Measurements from ENCODE around the gene MLPH.
A peak's percentile ranks its signal among the peaks of the same experiment; 100 is the strongest.
"Not testable (repeated sequence)": the region's sequence is repeated elsewhere in the genome, so short reads cannot be mapped to it uniquely, and the experiment has no call there.

The MLPH gene

DNA sequence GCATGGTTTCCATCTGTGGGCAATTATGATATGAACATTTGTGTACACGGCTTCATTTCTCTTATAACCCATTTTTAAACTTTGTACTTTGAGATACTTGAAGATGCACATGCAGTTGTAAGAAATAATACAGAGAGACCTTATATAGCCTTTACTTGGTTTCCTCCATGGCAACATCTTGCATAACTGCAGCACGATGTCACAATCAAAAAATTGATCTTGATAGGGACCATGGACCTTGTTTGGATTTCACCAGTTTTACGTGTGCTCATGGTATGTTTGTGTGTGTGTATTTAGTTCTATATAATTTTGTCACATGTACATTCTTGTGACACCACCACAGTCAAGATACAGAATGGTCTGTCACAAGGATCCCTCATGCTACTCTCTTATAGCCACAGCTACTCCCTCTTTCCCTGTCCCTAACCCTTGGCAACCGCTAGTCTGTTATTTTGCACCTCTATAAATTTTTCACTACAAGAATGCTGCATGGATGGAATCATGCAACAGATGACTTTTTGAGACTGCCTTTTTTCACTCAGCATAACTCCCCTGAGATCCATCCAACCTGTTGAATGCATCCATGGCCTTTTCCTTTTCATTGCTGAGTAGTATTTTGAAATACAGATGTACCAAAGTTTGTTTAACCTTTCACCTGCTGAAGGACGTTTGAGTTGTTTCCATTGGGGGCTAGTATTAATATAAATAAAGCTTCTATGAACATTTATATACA lies 19.4 kb upstream of the MLPH start:
- H3K4me1 ChIP-seq (ENCODE audit: insufficient read depth, low read length), result peaks cover 4% of the 10 kb centered on the region; the same call in 1 of the 2 replicates
- no peak overlapping the region for H3K9ac ChIP-seq (ENCODE audit: low read depth, low read length)
- no peaks in the 10 kb centered on the region for H3K9me3 ChIP-seq (ENCODE audit: control insufficient read depth, insufficient read depth, low read length)
- H3K36me3 ChIP-seq (ENCODE audit: insufficient read depth, low read length), result no peaks in the 10 kb centered on the region

DNA sequence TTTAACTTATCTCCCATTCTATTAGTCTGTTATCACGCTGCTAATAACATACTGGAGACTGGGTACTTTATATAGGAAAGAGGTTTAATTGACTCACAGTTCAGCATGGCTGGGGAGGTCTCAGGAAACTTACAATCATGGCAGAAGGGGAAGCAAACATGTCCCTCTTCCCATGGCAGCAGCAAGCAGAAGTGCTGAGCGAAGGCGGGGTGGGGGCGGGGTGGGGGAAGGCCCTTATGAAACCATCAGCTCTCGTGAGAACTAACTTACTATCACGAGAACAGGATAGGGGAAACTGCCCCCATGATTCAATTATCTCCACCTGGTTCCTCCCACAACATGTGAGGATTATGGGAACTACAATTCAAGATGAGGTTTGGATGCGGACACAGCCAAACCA lies 17.6 kb upstream of the MLPH start:
- not testable (repeated sequence) for H3K36me3 ChIP-seq (ENCODE audit: insufficient read depth, low read length); H3K4me1 ChIP-seq (ENCODE audit: insufficient read depth, low read length)

DNA sequence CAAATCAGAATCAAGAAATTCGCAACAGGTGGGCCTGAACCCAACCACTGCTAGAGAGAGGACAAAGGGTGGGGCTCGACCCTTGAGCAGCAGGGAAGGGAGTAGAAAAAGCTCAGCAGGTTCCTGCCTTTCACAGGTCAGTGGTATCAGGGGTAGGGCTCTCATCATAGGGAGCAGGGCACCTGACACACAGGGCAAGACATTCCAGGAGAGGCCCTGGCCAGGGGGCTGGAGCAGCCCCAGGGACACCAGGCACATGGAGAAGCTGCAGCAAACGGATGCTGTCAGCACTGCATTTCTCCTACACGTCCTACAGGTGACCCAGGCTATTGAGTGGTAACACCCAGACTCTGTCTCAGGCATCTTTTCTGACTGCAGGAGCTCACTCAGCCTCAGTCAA lies 17.2 kb upstream of the MLPH start:
- H3K9ac ChIP-seq (ENCODE audit: low read depth, low read length), result no peak overlapping the region
- H3K9me3 ChIP-seq (ENCODE audit: control insufficient read depth, insufficient read depth, low read length), result no peaks in the 10 kb centered on the region
- no peaks in the 10 kb centered on the region for H3K36me3 ChIP-seq (ENCODE audit: insufficient read depth, low read length)
- H3K4me1 ChIP-seq (ENCODE audit: insufficient read depth, low read length), result peaks cover 4% of the 10 kb centered on the region; the same call in 1 of the 2 replicates

More for the DNA sequence above, 17.6 kb upstream of the MLPH start:
- not testable (repeated sequence) for H3K9me3 ChIP-seq (ENCODE audit: control insufficient read depth, insufficient read depth, low read length); H3K9ac ChIP-seq (ENCODE audit: low read depth, low read length)

DNA sequence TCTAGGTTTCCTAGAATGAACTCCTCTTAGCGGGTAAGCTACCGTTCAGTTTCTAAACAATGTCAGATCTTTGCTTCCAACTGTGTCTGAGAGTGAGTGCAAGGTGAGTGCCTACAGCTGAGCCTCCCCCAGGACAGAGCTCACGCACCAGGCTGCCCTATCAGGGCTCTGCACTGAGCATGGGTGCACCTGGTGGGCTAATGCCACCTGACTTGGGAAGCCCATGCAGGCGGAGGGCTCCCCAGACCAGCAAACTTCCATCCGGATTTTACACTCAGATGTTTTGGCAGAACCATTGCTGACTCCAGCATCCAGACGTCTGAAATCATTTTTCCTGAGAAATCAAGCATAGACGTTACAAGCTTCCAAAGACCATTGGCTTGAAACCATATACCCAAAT lies 16.1 kb upstream of the MLPH start:
- Histone ChIP-seq H3K9ac (ENCODE audit: low read depth, low read length) (no peak overlapping the region), H3K9me3 (ENCODE audit: control insufficient read depth, insufficient read depth, low read length) (no peaks in the 10 kb centered on the region), H3K36me3 (ENCODE audit: insufficient read depth, low read length) (no peaks in the 10 kb centered on the region), H3K4me1 (ENCODE audit: insufficient read depth, low read length) (peaks cover 4% of the 10 kb centered on the region; the same call in 1 of the 2 replicates)

DNA sequence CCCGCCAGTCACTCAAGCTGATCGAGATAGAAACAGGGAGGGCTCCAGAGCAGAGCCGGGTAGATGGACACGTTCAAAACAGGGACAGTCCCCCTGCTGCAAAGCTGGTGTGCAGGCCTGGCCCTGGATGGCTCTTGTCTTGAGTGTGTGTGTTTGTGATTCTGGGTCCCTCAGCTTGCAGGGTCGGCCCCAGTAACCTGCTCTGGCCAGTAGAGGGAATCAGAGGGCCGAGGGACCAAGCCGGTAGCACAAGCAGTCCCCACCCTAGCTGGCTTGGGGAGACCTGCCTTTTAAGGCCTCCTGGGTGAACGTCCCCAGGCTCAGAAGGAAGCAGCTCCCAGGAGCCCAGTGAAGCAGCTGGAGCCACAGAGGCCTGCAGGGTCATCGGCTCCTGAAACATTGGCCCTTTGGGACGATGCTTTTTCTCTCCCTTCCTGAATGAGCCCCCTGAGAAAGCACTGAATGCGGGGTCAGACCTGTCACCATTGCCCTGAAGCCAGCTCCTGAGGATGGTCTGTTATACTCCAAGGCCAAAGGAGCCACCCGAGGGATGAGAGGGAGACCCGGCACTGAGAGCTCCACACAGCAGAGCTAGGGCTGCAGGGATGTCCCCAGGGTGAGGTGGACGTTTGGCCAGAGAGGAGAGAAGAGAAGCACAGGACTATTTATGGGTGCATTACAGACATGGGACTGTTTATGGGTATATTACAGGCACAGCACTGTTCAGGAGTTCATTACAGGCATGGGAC lies 15.4 kb upstream of the MLPH start:
- H3K4me1 ChIP-seq (ENCODE audit: insufficient read depth, low read length), result peaks cover 4% of the 10 kb centered on the region; the same call in 1 of the 2 replicates
- H3K9me3 ChIP-seq (ENCODE audit: control insufficient read depth, insufficient read depth, low read length), result no peaks in the 10 kb centered on the region
- H3K9ac ChIP-seq (ENCODE audit: low read depth, low read length), result no peak overlapping the region
- H3K36me3 ChIP-seq (ENCODE audit: insufficient read depth, low read length), result no peaks in the 10 kb centered on the region

DNA sequence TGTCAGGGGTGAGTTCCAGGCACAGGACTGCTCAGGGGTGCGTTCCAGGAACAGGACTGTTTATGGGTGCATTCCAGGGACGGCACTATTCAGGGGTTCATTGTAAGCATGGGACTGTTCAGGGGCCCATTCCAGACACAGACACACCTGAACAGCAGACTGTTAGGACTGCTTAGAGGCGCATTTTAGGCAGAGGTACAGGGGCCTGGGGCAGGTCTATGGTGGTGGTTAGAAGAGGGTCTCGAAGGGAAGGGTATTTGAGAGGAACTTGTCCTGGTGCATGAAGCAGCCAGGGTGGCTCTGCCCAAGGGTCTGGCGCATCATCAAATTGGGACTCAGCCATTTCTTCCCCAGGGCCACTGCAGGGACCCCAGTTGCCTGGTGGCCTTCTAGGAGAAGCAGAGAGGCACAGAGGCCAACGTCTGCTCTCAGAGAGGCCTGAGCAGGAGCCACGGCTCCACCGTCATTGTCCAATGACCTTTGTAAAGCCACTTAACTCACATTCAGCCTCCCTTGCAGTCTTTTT lies 14.8 kb upstream of the MLPH start:
- Histone ChIP-seq H3K36me3 (ENCODE audit: insufficient read depth, low read length) (no peaks in the 10 kb centered on the region), H3K9ac (ENCODE audit: low read depth, low read length) (no peak overlapping the region), H3K9me3 (ENCODE audit: control insufficient read depth, insufficient read depth, low read length) (no peaks in the 10 kb centered on the region), H3K4me1 (ENCODE audit: insufficient read depth, low read length) (peaks cover 4% of the 10 kb centered on the region; the same call in 1 of the 2 replicates)

DNA sequence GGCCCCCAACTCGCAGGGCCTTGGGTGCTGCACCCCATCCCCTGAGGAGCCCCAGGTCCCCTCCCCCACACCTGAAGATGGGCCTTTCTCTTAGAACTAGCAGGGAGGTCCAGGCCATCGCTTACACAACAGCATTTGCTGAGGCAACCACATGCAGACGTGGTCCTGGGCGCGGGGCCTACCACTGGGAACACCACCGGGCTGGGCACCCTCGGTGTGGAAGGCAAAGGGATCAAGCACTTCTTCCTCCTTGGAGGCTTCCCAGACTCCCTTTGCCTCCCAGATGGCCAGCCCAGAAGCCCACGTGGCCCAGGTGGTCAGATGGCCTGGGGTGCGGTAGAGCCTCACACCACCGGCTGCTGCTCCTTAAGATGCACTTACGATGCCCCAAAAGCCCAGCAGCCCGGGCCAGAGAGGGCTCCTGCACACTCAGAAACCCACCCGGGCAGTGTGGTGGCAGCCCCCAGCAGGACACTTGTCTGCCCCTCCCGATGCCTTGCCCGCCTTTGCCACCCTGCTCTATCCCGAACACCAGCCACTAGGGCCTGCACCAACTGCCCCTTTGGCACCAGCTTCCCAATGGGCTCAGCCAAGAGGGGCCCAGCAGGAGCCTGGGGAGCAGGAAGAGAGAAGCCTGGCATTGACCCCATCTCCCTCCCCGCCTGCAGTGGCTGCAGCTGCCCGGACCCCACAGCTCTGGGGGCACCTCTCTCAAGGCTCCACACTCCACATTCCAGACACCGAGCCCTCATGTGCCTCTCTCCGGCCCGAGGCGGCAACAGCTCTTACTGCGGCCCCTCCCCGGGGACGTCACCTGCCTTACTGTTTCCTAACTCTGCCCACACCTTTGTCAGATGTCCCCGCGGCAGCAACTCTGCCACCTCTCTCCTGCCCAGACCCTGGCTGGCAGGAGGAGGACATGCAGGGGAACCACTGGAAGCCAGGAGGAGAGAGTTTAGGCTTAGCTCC lies 13.9 kb upstream of the MLPH start:
- Histone ChIP-seq H3K4me1 (ENCODE audit: insufficient read depth, low read length) (peaks cover 4% of the 10 kb centered on the region; the same call in 1 of the 2 replicates), H3K36me3 (ENCODE audit: insufficient read depth, low read length) (no peaks in the 10 kb centered on the region), H3K9me3 (ENCODE audit: control insufficient read depth, insufficient read depth, low read length) (no peaks in the 10 kb centered on the region), H3K9ac (ENCODE audit: low read depth, low read length) (no peak overlapping the region)

DNA sequence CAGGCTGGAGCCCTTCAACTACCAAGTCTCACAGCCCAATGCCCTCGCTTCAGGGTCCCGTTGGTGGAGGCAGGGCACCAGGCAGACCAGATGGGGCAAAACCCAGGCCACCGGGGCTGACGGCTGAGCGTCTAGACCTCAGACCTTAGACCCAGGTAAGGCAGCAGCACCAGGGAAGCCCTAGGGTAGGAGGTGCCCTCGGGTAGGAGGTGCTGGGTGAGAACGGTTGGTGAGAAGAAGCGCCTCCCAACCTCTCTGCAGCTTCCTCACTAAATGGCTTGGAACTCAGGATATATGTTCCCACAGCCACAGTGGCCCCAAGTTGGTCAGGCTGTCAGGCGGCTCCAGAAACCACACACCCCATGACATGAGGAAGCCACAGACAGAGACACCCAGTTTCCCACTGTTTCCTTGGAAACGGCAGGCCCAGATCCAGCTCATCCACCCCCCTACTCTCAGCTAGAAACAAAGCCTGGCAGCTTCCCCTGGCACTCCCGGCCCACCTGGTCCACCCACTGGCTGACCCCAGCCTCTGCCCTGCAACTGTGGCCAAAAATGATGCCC lies 13.1 kb upstream of the MLPH start:
- H3K4me1 ChIP-seq (ENCODE audit: insufficient read depth, low read length), result peaks cover 4% of the 10 kb centered on the region; the same call in 1 of the 2 replicates
- no peaks in the 10 kb centered on the region for H3K36me3 ChIP-seq (ENCODE audit: insufficient read depth, low read length)
- H3K9me3 ChIP-seq (ENCODE audit: control insufficient read depth, insufficient read depth, low read length), result no peaks in the 10 kb centered on the region
- H3K9ac ChIP-seq (ENCODE audit: low read depth, low read length), result no peak overlapping the region

DNA sequence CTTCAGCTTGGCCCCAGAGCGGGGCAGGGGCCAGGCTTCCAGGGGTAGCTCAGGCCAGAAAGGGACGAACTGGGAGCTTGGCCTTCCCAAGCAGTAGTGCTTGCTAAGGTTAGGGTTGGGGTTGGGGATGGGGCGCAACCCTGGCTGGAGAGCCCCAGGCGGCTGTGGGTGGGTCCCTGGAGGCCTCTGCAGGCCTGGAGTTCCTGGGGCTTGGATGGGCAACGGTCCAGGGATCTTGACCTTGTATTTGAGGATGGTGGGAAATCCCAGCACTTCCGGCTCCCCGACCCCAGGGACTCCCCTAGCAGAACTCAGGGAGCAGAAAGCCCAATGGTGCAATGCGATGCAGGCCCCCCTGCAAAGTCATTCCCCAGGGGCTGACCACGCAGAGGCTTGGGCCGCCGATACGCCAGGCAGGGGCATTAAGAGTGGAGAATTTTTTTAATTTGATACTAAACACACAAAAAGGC lies 12.6 kb upstream of the MLPH start:
- H3K4me1 ChIP-seq (ENCODE audit: insufficient read depth, low read length), result peaks cover 4% of the 10 kb centered on the region; the same call in 1 of the 2 replicates
- no peaks in the 10 kb centered on the region for H3K36me3 ChIP-seq (ENCODE audit: insufficient read depth, low read length)
- no peaks in the 10 kb centered on the region for H3K9me3 ChIP-seq (ENCODE audit: control insufficient read depth, insufficient read depth, low read length)

DNA sequence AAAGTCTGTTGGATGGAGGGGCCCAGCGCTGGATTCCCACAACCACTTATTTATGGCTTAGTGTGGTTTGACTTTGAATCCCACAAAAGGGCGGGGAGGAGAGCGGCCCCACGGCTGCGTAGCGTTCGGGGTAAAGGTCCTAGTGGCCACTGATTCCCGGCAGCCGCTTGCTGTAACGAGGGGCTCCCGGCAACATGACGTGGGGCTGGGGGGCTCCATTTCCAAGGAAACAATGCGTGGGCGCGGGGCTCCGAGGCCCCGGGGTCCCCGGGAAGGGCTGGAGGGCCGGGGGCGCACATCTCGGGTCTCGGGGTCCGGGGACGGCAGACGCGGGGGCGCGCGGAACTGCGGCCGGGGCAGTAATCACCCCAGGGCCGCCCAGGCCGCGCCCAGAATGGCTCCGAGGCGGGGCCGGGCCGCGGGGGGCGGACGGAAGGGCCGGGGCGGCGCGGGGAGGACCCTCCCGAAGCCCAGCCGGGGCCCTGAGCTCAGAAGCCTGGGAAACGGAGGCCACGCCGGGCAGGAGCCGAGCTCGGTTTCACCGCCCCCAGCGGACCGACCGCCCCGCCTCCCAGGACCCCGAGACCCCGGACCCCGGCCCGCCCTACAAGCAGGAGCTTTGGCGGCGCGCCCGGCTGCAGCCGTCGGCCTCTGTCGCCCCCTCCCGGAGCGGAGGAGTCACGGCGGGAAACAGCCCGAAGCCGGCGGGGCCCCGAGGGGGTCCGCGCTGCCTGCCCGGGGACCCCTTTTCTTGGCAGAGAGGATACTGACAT lies 11.9 kb upstream of the MLPH start:
- Histone ChIP-seq H3K9me3 (ENCODE audit: control insufficient read depth, insufficient read depth, low read length) (no peaks in the 10 kb centered on the region), H3K36me3 (ENCODE audit: insufficient read depth, low read length) (no peaks in the 10 kb centered on the region), H3K9ac (ENCODE audit: low read depth, low read length) (peak overlapping the region; percentile 63), H3K4me1 (ENCODE audit: insufficient read depth, low read length) (peaks cover 4% of the 10 kb centered on the region; the same call in 1 of the 2 replicates)

More for the DNA sequence above, 12.6 kb upstream of the MLPH start:
- H3K9ac ChIP-seq (ENCODE audit: low read depth, low read length), result peak overlapping the region; percentile 63

DNA sequence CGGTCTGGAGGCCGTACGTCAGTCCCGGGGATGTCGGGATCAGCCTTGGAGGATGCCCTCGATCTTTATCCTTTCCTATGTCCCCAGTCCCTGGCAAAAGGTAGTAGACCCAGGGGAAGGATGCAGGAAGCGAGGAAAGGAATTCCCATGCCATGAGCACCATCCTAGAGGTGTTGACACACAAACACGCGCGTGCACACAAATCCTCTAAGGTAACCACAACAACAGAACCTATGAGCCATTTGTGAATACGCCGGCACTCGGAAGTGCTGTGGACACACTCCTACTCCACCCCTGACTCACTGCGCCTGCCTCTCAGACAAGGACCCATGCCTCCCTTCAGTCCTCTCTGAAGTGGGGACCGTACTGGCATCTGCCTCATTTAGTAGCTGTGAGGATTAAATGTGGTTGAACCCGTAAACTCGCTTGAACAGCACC lies 11.3 kb upstream of the MLPH start:
- Histone ChIP-seq H3K36me3 (ENCODE audit: insufficient read depth, low read length) (no peaks in the 10 kb centered on the region), H3K4me1 (ENCODE audit: insufficient read depth, low read length) (peaks cover 4% of the 10 kb centered on the region; the same call in 1 of the 2 replicates), H3K9me3 (ENCODE audit: control insufficient read depth, insufficient read depth, low read length) (no peaks in the 10 kb centered on the region), H3K9ac (ENCODE audit: low read depth, low read length) (peak overlapping the region; percentile 63)

DNA sequence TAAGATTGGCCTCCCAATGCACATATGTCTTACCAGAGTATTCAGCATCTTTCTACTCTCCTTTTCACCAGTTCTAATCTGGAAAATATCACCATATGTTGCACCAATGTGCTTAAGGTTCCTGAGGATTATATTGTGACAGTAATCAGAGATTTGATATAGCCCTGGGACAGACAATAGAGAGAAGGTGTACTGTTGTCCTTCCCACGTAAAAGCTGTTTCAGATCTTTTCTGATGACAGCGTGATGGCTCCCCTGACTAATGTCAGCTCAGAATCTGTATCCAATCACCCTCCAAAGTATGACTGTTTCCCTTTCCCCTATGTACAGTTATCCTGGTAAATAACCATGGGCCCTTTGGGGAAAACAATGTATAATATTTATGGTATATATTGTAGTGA lies 9.0 kb upstream of the MLPH start:
- Histone ChIP-seq H3K9me3 (ENCODE audit: control insufficient read depth, insufficient read depth, low read length) (no peaks in the 10 kb centered on the region), H3K4me1 (ENCODE audit: insufficient read depth, low read length) (peaks cover 6% of the 10 kb centered on the region; the same call in 1 of the 2 replicates)

DNA sequence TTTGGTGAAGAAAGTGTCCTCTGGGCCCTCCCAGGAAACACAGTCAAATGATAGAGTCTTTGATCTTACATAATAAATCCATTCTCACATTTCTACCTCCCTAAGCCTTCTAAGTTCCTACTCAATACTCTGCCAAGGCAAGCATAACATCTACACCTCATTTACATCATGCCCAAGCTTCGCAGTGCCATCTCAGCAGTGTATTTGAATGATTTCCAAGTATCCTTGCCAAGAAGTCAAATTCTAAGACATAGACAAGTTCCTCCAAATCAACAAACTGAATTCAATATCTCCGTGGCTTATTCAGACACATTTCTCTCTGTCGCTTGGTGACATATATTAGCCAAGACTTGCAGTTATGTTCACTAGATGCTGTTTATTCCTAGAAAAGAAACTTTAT lies 8.1 kb upstream of the MLPH start:
- Histone ChIP-seq H3K9me3 (ENCODE audit: control insufficient read depth, insufficient read depth, low read length) (no peaks in the 10 kb centered on the region), H3K4me1 (ENCODE audit: insufficient read depth, low read length) (peaks cover 8% of the 10 kb centered on the region; the same call in 1 of the 2 replicates), H3K36me3 (ENCODE audit: insufficient read depth, low read length) (no peaks in the 10 kb centered on the region), H3K9ac (ENCODE audit: low read depth, low read length) (no peak overlapping the region)

More for the DNA sequence above, 9.0 kb upstream of the MLPH start:
- no peaks in the 10 kb centered on the region for H3K36me3 ChIP-seq (ENCODE audit: insufficient read depth, low read length)
- no peak overlapping the region for H3K9ac ChIP-seq (ENCODE audit: low read depth, low read length)

Measured in ES-I3 (cell line).